ENCODE results near the gene PTGFRN.

Gene PTGFRN

GRCh38 chr1:117026361-117026760 is 116.6 kb downstream of the PTGFRN start:
- in situ Hi-C loops (cut with MboI; ENCODE audit: low sequenced_read_pairs): no loop called here

- in situ Hi-C loops (cut with MboI; ENCODE audit: low sequenced_read_pairs): no loop called here
Measured at GRCh38 chr1:117029685-117030084, 120.0 kb downstream of the PTGFRN start.

- in situ Hi-C loops (cut with MboI; ENCODE audit: low sequenced_read_pairs): no loop called here
Measured at GRCh38 chr1:117030271-117030877, 120.7 kb downstream of the PTGFRN start.

- in situ Hi-C loops (cut with MboI; ENCODE audit: low sequenced_read_pairs): no loop called here
Measured at GRCh38 chr1:117032266-117032665, 122.5 kb downstream of the PTGFRN start.

GRCh38 chr1:117032681-117033539 is 123.2 kb downstream of the PTGFRN start:
- in situ Hi-C loops (cut with MboI; ENCODE audit: low sequenced_read_pairs): no loop called here

GRCh38 chr1:117033772-117034171 is 124.1 kb downstream of the PTGFRN start:
- in situ Hi-C loops (cut with MboI; ENCODE audit: low sequenced_read_pairs): no loop called here

- in situ Hi-C loops (cut with MboI; ENCODE audit: low sequenced_read_pairs): no loop called here
Measured at GRCh38 chr1:117034791-117035290, 125.1 kb downstream of the PTGFRN start.

- in situ Hi-C loops (cut with MboI; ENCODE audit: low sequenced_read_pairs): no loop called here
Measured at GRCh38 chr1:117036018-117036461, 126.3 kb downstream of the PTGFRN start.

GRCh38 chr1:117037802-117038201 is 128.1 kb downstream of the PTGFRN start:
- in situ Hi-C loops (cut with MboI; ENCODE audit: low sequenced_read_pairs): no loop called here

- in situ Hi-C loops (cut with MboI; ENCODE audit: low sequenced_read_pairs): no loop called here
Measured at GRCh38 chr1:117038236-117038635, 128.5 kb downstream of the PTGFRN start.
